SK-N-SH (cell line): Measurements from ENCODE around the gene GNB5. TPM values are rescaled to one million over a fixed set of nuclear protein-coding genes. Genes with fewer than 3 reads are reported as not detected.
A peak's percentile ranks its signal among the peaks of the same experiment; 100 is the strongest.

Source experiments
- CTCF ChIA-PET: fragments of 300-600, 350-600 bp; formaldehyde crosslinking; extraction: SDS; loops from one replicate; lab custom pipeline; 2021; lab: Yijun Ruan, JAX
- POLR2A ChIA-PET: fragments of 350-600 bp; sonication (Branson Sonifier 250); formaldehyde crosslinking; extraction: SDS; loops from one replicate; lab custom pipeline; 2020; ENCODE audit warnings: antibody characterized with exemption, inconsistent platforms; lab: Yijun Ruan, JAX
- DNase-seq: peaks from one replicate; pipeline ENCODE4 v3.0.0; 2012
- H2AFZ ChIP-seq: fragments of 200-600 bp; sonication (generic); 2 replicates; pipeline ENCODE4 v1.8.1; 2016; ENCODE audit warnings: antibody characterized with exemption, mild to moderate bottlenecking, low read depth
- H3F3A ChIP-seq: fragments of 200-600 bp; sonication (generic); replicated peaks from 2 replicates; pipeline ENCODE3; 2016; ENCODE audit warnings: antibody characterized with exemption, mild to moderate bottlenecking; ENCODE audit not compliant: insufficient read depth
- H3K27ac ChIP-seq, 2 experiments: fragments of 200-500 bp in 1 of 2; fragments of 200-600 bp in 1 of 2; sonication (Bioruptor generic) in 1 of 2; sonication (generic), shearing (Covaris generic) in 1 of 2; 2 replicates each; pipeline versions ENCODE4 v1.5.1 to v1.6.1; 2014 to 2016; ENCODE audit warnings: low read depth in 2 of 2, inconsistent platforms in 1 of 2, low read length in 1 of 2, mild to moderate bottlenecking in 1 of 2, mixed read lengths in 1 of 2
- H3K27me3 ChIP-seq: fragments of 200-600 bp; sonication (generic), shearing (Covaris generic); 2 replicates; pipeline ENCODE4 v1.6.1; 2016; ENCODE audit warnings: mixed run types; ENCODE audit not compliant: insufficient read depth
- H3K36me3 ChIP-seq, 2 experiments: fragments of 200-500 bp in 1 of 2; fragments of 200-600 bp in 1 of 2; sonication (Bioruptor generic) in 1 of 2; sonication (generic) in 1 of 2; replicated peaks in 1 of 2; 2 replicates each; pipeline versions ENCODE3 to v1.5.1; 2014 to 2016; ENCODE audit warnings: low read length in 1 of 2, mild to moderate bottlenecking in 1 of 2; ENCODE audit not compliant: insufficient read depth in 2 of 2, control insufficient read depth in 1 of 2
- H3K4me1 ChIP-seq, 2 experiments: fragments of 200-500 bp in 1 of 2; fragments of 200-600 bp in 1 of 2; sonication (Bioruptor generic) in 1 of 2; sonication (generic), shearing (Covaris generic) in 1 of 2; 2 replicates each; pipeline versions ENCODE4 v1.5.1 to v1.6.1; 2014 to 2016; ENCODE audit warnings: low read depth in 1 of 2, low read length in 1 of 2, mixed run types in 1 of 2; ENCODE audit not compliant: insufficient read depth in 2 of 2, control insufficient read depth in 1 of 2
- H3K4me2 ChIP-seq: fragments of 200-600 bp; sonication (generic), shearing (Covaris generic); 2 replicates; pipeline ENCODE4 v1.6.1; 2017; ENCODE audit warnings: mixed run types
- H3K4me3 ChIP-seq, 2 experiments: fragments of 200-500 bp in 1 of 2; fragments of 200-600 bp in 1 of 2; sonication (Bioruptor generic) in 1 of 2; sonication (generic), shearing (Covaris generic) in 1 of 2; 2 replicates each; pipeline versions ENCODE4 v1.5.1 to v1.8.1; 2014 to 2016; ENCODE audit warnings: low read depth in 2 of 2, inconsistent platforms in 1 of 2, low read length in 1 of 2, mild to moderate bottlenecking in 1 of 2, mixed read lengths in 1 of 2, moderate library complexity in 1 of 2
- H3K79me2 ChIP-seq: fragments of 200-600 bp; sonication (generic); 2 replicates; pipeline ENCODE4 v1.8.1; 2017; ENCODE audit warnings: mild to moderate bottlenecking; ENCODE audit not compliant: insufficient read depth
- H3K9ac ChIP-seq: fragments of 200-600 bp; sonication (generic); 2 replicates; pipeline ENCODE4 v1.6.1; 2017; ENCODE audit warnings: mixed run types
- H3K9me2 ChIP-seq: fragments of 200-600 bp; sonication (generic); 2 replicates; pipeline ENCODE4 v1.6.1; 2017; ENCODE audit warnings: mixed run types
- H3K9me3 ChIP-seq: fragments of 200-600 bp; sonication (generic); 2 replicates; pipeline ENCODE4 v1.6.1; 2017; ENCODE audit warnings: mixed run types, mild to moderate bottlenecking, moderate library complexity
- H4K20me1 ChIP-seq: fragments of 200-600 bp; sonication (generic); 2 replicates; pipeline ENCODE4 v1.6.1; 2017; ENCODE audit warnings: mild to moderate bottlenecking, mixed run types; ENCODE audit not compliant: insufficient read depth
- FOXJ3 ChIP-seq: sonication (generic); formaldehyde crosslinking; IDR thresholded peaks from 2 replicates; pipeline ENCODE4 v1.5.1; 2020; ENCODE audit warnings: mild to moderate bottlenecking, missing genetic modification reagents
- JUND ChIP-seq: IDR thresholded peaks from 2 replicates; pipeline ENCODE4 v1.4.0; 2012
- RAD21 ChIP-seq: IDR thresholded peaks from 2 replicates; pipeline ENCODE4 v1.6.1; 2012; ENCODE audit warnings: mild to moderate bottlenecking, low read length
- RCOR1 ChIP-seq: fragments of 150-350 bp; IDR thresholded peaks from 2 replicates; pipeline ENCODE4 v1.6.1; 2017; ENCODE audit warnings: antibody characterized with exemption, low read length
- RFX5 ChIP-seq: IDR thresholded peaks from 2 replicates; pipeline ENCODE4 v1.6.1; 2012; ENCODE audit warnings: mild to moderate bottlenecking, improper control_type of control experiment, low read length
- SMC3 ChIP-seq: IDR thresholded peaks from 2 replicates; pipeline ENCODE4 v1.6.1; 2012; ENCODE audit warnings: low read depth, low read length, improper control_type of control experiment
- TAF1 ChIP-seq: IDR thresholded peaks from 2 replicates; pipeline ENCODE4 v1.6.1; 2012; ENCODE audit warnings: low read depth, mild to moderate bottlenecking, low read length, moderate library complexity, borderline replicate concordance
- WGBS: methylation state at CpG from one replicate; pipeline ENCODE4 v1.1.6; 2017; ENCODE audit warnings: low lambda C conversion rate; 5-methylcytosine and 5-hydroxymethylcytosine counted together
- polyA plus RNA-seq, 3 experiments: library from polyadenylated mRNA; depleted of rRNA; stranded (reverse); fragments of >200 nt; gene quantifications; 2 replicates each; pipeline ENCODE4 v1.2.3, GENCODE V29; 2012
- TF ChIP-seq, protein P1 (sequence below): fragments of 200-600 bp; sonication (generic); IDR thresholded peaks from 2 replicates; pipeline ENCODE4 v1.6.1; 2017; ENCODE audit warnings: antibody characterized with exemption, mild to moderate bottlenecking, moderate library complexity
- TF ChIP-seq, protein P2 (sequence below): IDR thresholded peaks from 2 replicates; pipeline ENCODE4 v1.4.0; 2012; ENCODE audit warnings: low read depth
- TF ChIP-seq, protein P3 (sequence below): fragments of 150-350 bp; IDR thresholded peaks from 2 replicates; pipeline ENCODE4 v1.6.1; 2017; ENCODE audit warnings: antibody characterized with exemption, low read length, low read depth, borderline replicate concordance

GNB5 gene
- polyA plus RNA-seq, 1 of the 3 experiments (the other 2 are of a cell fraction), result 73.7 TPM

DNA sequence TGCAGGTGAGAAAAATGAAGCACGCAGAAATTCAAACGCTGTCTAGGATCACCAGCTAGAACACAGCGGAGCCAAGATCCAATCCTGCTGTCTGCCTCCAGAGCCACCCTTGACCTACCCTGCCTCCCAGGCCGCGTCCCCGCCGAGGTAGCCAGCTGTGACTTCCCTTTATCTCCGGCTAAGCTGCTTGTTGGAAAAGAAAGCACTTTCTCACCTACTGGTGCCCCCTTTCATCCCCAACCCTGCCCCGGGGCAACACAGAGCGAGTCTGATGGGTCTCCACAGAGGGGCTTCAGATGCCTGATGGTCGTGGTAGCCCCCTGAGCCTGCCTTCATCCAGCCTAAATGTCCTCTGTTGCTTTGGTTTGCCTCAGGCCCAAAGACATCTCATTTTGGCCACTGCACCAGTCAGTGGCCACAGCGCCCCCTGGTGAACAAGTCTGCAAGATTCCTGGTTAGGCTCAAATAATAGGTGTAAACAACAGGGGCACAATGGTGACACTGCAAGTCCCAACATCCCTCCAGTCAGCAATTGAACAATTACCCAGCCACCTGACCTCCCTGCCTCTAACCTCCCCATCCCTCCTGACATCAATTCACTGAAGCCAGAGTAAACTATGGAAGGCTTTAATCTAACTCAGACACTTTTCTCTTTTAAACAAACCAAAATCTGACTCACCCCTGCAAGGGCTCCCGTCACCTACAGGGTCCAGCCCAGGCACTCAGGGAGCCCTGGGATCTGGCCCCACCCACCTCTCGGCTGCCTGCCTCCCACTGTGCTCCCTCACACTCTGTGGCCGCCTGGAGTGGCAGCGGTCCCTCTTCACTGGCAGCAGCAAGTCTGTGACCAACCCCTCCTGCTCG, 51.4 kb downstream of the GNB5 start:
- Histone ChIP-seq H3K4me1 (peaks cover 24 to 27% of the 10 kb centered on the region in 2 experiments), H3K9me2 (no peaks in the 10 kb centered on the region), H3K79me2 (0 out of 2 replicates have a peak, but pooled peaks cover 9% of the 10 kb centered on the region), H3K27ac (peak overlapping the region in 1 of 2 experiments; percentile 28; a peak in 1 of 4 replicates), H3K4me3 (no peak overlapping the region; a peak in 1 of 4 replicates), H3K27me3 (no peaks in the 10 kb centered on the region), H4K20me1 (no peaks in the 10 kb centered on the region), H2AFZ (no peak overlapping the region), H3K36me3 (peaks cover 14 to 16% of the 10 kb centered on the region in 2 experiments), H3K9me3 (no peaks in the 10 kb centered on the region), H3F3A (peaks cover 32% of the 10 kb centered on the region), H3K9ac (no peak overlapping the region), H3K4me2 (no peak overlapping the region)
- POLR2A ChIA-PET, result no interaction called here
- WGBS, result 68% methylated on average over 16 of the region's 17 CpGs
- DNase-seq, result peak; percentile 74
- CTCF ChIA-PET, result interaction anchor here (0.6 to 1.8 kb wide), 30 partner anchors 10 to 479 kb away, joined by 3 to 14 read pairs (median 3); no protein-coding TSS in a partner anchor
- TF ChIP-seq RFX5, result no peak
- TF ChIP-seq JUND, result no peak
- TF ChIP-seq TAF1, result no peak
- TF ChIP-seq SMC3, result peak; percentile 80
- TF ChIP-seq, protein P1, sequence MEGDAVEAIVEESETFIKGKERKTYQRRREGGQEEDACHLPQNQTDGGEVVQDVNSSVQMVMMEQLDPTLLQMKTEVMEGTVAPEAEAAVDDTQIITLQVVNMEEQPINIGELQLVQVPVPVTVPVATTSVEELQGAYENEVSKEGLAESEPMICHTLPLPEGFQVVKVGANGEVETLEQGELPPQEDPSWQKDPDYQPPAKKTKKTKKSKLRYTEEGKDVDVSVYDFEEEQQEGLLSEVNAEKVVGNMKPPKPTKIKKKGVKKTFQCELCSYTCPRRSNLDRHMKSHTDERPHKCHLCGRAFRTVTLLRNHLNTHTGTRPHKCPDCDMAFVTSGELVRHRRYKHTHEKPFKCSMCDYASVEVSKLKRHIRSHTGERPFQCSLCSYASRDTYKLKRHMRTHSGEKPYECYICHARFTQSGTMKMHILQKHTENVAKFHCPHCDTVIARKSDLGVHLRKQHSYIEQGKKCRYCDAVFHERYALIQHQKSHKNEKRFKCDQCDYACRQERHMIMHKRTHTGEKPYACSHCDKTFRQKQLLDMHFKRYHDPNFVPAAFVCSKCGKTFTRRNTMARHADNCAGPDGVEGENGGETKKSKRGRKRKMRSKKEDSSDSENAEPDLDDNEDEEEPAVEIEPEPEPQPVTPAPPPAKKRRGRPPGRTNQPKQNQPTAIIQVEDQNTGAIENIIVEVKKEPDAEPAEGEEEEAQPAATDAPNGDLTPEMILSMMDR, result peak; percentile 89
- TF ChIP-seq, protein P2, sequence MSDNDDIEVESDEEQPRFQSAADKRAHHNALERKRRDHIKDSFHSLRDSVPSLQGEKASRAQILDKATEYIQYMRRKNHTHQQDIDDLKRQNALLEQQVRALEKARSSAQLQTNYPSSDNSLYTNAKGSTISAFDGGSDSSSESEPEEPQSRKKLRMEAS, result 0 out of 2 replicates have a peak, but pooled peaks have one; percentile 13
- TF ChIP-seq RCOR1, result no peak
- TF ChIP-seq, protein P3, sequence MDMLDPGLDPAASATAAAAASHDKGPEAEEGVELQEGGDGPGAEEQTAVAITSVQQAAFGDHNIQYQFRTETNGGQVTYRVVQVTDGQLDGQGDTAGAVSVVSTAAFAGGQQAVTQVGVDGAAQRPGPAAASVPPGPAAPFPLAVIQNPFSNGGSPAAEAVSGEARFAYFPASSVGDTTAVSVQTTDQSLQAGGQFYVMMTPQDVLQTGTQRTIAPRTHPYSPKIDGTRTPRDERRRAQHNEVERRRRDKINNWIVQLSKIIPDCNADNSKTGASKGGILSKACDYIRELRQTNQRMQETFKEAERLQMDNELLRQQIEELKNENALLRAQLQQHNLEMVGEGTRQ, result no peak
- TF ChIP-seq RAD21, result peak; percentile 76
- no peak for TF ChIP-seq FOXJ3
